Mesenteric fat pad (tissue), 1 donor: ENCODE data around the gene TNFAIP3. TPM values are rescaled to one million over a fixed set of nuclear protein-coding genes. Genes with fewer than 3 reads are reported as not detected.

Experiments
- DNase-seq: peaks from one replicate; pipeline ENCODE4 v3.0.0-alpha.2; 2020; ENCODE audit warnings: low spot score
- total RNA-seq: library from RNA; stranded (reverse); fragmentation: NEBNext Ultra II Directional; extraction: Animal tissue kit (Norgen Biotek cat#: 25700); gene quantifications from one replicate; pipeline ENCODE4 v1.2.1, GENCODE V29; 2021
- donor health status: DM: yes; HTN: yes; CAD: no.

The TNFAIP3 gene
- total RNA-seq, 1 donor from 2014 or later = 187 TPM

- DNase-seq = no peak
Observed at GRCh38 chr6:137901454-137901853, 34.4 kb downstream of the TNFAIP3 start.

- no peak for DNase-seq
Observed at GRCh38 chr6:137902699-137903098, 35.6 kb downstream of the TNFAIP3 start.

- DNase-seq = no peak
Observed at GRCh38 chr6:137903274-137903932, 36.3 kb downstream of the TNFAIP3 start.

GRCh38 chr6:137903933-137904821 is 37.1 kb downstream of the TNFAIP3 start:
- no peak for DNase-seq

DNA sequence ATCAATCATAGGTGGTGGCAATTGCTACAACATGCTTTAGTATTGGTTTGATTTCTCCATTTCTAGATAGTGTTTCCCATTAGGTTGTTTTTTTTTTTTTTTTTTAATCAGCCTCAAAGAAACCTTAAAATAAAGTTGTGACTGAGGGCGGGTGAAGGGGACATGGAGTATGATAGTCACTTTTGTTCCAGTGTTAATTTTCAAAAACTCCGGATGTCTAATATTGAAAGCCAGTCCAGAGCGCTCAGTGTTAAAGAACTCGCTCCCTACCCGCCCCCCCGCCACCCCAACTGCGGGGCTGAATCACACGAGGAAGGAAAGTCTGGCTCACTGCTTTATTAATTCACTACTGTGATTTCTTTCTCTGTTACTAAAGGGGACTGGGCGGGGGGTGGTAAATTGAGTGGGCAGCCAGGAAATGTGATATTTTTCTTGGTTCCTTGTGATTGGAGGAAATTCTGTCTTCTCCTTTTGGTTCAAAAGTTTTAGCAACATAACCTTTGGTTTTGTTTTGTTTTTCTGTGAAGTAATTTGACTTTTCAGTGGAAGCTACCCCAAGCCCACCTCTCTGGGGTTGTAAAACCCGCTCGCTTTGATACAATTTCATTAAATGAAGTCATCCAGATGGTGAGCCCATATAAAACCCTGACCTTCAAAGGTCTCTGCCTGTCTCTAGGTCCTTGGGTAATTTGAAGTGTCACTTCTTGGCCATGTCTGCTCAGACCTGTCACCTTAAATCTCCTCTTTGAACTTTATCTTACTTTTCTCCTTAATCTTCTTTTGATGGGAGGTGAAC is 38.0 kb downstream of the TNFAIP3 start:
- no peak for DNase-seq

- no peak for DNase-seq
Observed at GRCh38 chr6:137906020-137906472, 39.0 kb downstream of the TNFAIP3 start.

- DNase-seq = no peak
Observed at GRCh38 chr6:137907170-137907569, 40.1 kb downstream of the TNFAIP3 start.

GRCh38 chr6:137909533-137909932 is 42.5 kb downstream of the TNFAIP3 start:
- DNase-seq = no peak

DNA sequence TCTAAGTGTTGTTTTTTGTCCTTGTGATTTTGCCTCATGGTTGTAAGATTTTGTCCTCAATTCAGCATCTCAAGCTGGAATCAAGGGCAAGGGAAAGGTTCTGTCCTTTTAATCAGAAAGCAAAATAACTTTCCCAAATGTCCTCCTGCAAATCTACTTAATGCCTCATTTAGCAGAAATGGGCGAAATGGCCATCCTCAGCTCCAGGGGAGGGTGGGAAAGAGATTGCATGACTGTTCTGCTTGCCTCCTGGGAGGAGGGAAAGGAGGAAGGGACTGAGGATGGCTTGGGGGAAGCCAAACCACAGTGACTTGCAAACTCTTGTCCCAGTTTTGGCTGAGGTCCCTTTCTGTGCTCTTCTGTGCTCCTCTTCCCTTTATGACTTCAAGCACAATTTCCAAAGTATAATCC is 43.4 kb downstream of the TNFAIP3 start:
- DNase-seq = no peak

DNA sequence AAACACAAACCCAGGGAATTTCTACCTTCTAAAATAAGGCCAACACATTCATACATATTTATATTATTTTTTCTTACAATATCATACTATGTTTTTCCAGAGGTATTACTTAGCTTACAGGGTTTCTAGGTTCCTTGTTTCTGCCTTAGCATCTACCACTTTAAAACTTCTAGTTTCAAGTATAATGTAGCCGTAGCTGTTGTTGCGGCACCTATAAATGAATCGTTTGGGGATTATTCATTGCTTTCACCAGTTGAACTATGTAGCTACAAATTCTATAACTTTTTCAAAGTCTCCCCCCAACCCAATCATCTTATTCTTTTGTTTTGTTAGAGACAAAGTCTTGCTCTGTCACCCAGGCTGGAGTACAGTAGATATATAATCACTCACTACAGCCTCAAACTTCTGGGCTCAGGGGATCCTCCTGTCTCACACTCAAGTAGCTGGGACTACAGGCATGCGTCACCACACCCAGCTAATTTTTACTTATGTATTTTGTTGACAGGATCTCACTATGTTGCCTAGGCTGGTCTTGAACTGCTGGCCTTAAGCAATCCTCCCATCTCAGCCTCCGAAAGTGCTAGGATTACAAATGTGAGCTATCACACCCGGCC is 43.9 kb downstream of the TNFAIP3 start:
- DNase-seq = no peak

DNA sequence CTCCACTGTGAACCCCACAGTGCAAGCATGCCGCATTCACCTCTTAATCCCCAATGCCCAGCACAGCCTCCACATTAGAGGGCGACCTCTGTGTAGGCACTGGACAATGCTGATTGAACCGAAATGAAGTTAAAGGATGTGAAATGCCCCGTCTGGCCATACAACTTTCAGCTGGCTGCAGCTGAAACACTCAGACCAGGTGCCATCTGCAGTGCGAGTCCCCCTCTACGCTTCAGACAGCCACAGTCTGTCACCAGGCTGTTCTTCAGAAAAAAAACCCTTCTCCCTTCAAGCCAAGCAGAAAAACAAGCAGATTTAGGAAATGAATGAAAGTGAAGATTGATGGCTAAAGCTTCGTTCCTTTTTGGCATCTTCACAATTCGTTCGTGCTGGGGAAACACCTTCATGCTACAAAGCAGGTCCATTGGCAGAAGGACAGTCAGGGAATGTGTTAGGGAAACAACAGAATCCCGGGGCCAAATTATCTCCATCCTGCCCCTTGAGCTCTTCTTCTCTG is 44.7 kb downstream of the TNFAIP3 start:
- no peak for DNase-seq

GRCh38 chr6:137912813-137913212 is 45.8 kb downstream of the TNFAIP3 start:
- no peak for DNase-seq

GRCh38 chr6:137913434-137913833 is 46.4 kb downstream of the TNFAIP3 start:
- DNase-seq = no peak

DNA sequence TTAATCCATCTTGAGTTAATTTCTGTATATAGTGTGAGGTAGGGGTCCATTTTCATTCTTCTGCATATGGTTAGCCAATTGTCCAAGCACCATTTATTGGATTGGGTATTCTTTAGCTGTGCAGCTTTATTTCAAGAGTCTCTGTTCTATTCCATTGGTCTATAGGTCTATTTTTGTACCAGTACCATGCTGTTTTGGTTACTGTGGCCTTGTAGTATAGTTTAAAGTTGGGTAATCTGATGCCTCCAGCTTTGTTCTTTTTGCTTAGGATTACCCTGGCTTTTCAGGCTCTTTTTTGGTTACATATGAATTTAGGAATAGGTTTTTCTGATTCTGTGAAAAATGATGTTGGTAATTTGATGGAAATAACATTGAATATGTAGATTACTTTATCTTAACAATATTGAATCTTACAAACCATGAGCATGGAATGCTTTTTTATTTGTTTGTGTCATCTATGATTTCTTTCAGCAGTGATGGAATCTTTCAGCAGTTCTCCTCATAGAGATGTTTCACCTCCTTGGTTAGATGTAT is 47.0 kb downstream of the TNFAIP3 start:
- no peak for DNase-seq

DNA sequence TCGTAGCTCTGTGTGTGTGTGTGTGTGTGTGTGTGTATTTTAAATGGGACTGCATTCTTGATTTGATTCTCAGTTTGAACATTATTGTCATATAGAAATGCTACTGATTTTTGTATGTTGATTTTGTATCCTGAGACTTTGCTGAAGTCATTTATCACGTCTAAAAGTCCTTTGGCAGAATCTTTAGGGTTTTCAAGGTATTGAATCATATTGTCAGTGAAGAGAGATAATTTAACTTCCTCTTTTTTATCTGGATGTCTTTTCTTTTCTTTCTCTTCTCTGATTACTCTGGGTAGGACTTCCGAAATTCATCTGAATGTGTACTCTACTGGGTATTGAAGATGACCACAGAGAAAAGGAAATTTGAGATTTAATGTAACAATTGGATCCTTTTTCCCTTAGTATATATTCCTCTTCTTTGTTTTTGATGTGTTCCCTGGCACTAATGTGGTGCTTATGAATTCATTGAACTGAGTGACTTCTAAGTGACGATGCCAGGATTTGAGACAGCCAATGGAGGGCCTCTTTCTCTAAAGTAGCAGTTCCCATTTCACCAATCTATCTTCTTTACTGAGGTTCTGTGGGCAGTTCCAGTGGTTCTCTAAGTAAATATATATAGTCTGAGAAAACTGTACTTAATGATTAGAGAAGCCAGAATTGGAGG is 47.6 kb downstream of the TNFAIP3 start:
- DNase-seq = no peak

- DNase-seq = no peak
Observed at GRCh38 chr6:137915790-137916189, 48.7 kb downstream of the TNFAIP3 start.

DNA sequence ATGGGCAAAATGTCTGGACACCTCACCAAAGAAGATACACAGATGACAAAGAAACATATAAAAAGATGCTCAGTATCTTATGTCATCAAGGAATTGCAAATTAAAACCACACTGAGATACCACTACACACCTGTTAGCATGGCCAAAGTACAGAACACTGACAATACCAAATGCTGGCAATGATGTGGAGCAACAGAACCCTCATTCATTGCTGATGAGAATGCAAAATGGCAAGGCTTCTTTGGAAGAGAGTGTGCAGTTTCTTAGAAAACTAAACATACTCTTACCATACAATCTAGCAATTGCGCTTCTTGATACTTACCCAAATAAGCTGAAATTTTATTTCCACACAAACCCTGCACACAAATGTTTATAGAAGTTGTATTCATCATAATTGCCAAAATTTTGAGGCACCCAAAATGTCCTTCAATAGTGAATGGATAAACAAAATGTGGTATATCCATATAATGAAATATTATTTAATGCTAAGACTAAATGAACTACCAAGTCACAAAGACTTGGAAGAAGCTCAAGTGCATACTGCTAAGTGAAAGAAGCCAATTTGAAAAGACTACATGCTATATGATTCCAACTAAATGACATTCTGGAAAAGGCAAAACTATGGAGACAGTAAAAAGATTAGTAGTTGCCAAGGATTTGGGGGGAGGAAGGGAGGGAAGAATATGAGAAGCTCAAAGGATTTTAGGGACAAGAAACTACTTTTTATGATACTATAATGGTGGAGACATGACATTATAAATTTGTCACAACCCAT is 50.7 kb downstream of the TNFAIP3 start:
- no peak for DNase-seq

GRCh38 chr6:137919502-137919823 is 52.4 kb downstream of the TNFAIP3 start:
- no peak for DNase-seq
